Right lobe of liver (tissue), 4 donors: Measurements from ENCODE around the gene VARS1.

ENCODE experiments used
- CTCF ChIP-seq, 4 donors: fragments of 200-600 bp in 3 of 4; fragments of 450-650 bp in 1 of 4; IDR thresholded peaks; one replicate each; pipeline versions ENCODE4 v1.5.1 to v1.8.0; 2016 to 2022; ENCODE audit warnings: antibody characterized with exemption in 4 of 4, mild to moderate bottlenecking in 2 of 4
- POLR2A ChIP-seq: fragments of 450-650 bp; IDR thresholded peaks from one replicate; pipeline ENCODE4 v1.6.1; 2017; ENCODE audit warnings: antibody characterized with exemption, mild to moderate bottlenecking
- donor health status: DM: no; HTN: no; CAD: no.
- donor health status: DM: no; HTN: no; CAD: no.
- donor health status: DM: no; HTN: yes; CAD: no.

DNA sequence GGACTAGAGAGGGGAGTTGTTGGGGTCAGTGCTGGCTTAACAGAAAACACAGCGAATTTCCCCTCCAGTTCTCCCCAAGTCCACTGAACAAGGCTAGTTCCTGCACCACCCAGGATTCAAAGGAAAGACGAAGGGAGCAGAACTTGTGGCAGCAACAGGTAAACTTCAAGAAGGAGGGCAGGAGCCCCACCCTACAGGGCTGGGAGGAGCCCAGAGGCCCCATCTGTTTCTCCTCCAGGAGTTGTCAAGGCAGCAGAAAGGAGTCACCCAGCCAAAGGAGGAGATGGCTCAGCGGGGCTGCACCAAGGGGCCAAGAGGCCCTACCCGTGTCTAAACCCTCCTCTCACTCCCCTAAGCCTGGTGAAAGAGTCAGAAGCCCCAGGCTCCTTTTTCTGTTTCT is 31.4 kb downstream of the VARS1 start:
- TF ChIP-seq CTCF (IDR thresholded peaks at IDR 0.05) (no peak), POLR2A (no peak)
